Measurements from ENCODE around the gene DNAH2.
A peak's percentile ranks its signal among the peaks of the same experiment; 100 is the strongest.
"Not testable (repeated sequence)": the region's sequence is repeated elsewhere in the genome, so short reads cannot be mapped to it uniquely, and the experiment has no call there.

The DNAH2 gene

GRCh38 chr17:7854851-7855659 is 137.5 kb downstream of the DNAH2 start, which contains the start of gene TMEM88:
Gene TMEM88, plus strand, starts transcription at chr17:7855066. Its CDS starts 9 bp downstream, at chr17:7855075.
- no peak for FAIRE-seq

GRCh38 chr17:7855660-7856010 is 138.1 kb downstream of the DNAH2 start:
- no peak for FAIRE-seq

- FAIRE-seq = no peak
Measured at GRCh38 chr17:7856011-7856810, 138.7 kb downstream of the DNAH2 start.

- peak; percentile 98 for FAIRE-seq
Measured at GRCh38 chr17:7856811-7857712, 139.5 kb downstream of the DNAH2 start, which contains the start of gene NAA38. Gene NAA38, minus strand, starts transcription at chr17:7857559. Its CDS starts 96 bp downstream, at chr17:7857463.

GRCh38 chr17:7857713-7858521 is 140.4 kb downstream of the DNAH2 start, which contains the start of gene CYB5D1:
Gene CYB5D1, plus strand, starts transcription at chr17:7858003. Its CDS starts 132 bp downstream, at chr17:7858135.
- no peak for FAIRE-seq

GRCh38 chr17:7858522-7858810 is 140.9 kb downstream of the DNAH2 start:
- no peak for FAIRE-seq

- no peak for FAIRE-seq
Measured at GRCh38 chr17:7859028-7859427, 141.5 kb downstream of the DNAH2 start.

- peak; percentile 84 for FAIRE-seq
Measured at GRCh38 chr17:7862692-7863437, 145.3 kb downstream of the DNAH2 start.

- FAIRE-seq = not testable (repeated sequence)
Measured at GRCh38 chr17:7864384-7864783, 146.8 kb downstream of the DNAH2 start.

GRCh38 chr17:7864995-7865650 is 147.6 kb downstream of the DNAH2 start:
- FAIRE-seq = no peak

GRCh38 chr17:7867881-7868329 is 150.4 kb downstream of the DNAH2 start:
- FAIRE-seq = no peak

- no peak for FAIRE-seq
Measured at GRCh38 chr17:7873051-7873450, 155.5 kb downstream of the DNAH2 start.

GRCh38 chr17:7875804-7876370 is 158.3 kb downstream of the DNAH2 start:
- no peak for FAIRE-seq

GRCh38 chr17:7878234-7878633 is 160.7 kb downstream of the DNAH2 start:
- FAIRE-seq = no peak

GRCh38 chr17:7880076-7880868 is 162.7 kb downstream of the DNAH2 start:
- no peak for FAIRE-seq

- FAIRE-seq = no peak
Measured at GRCh38 chr17:7881276-7882054, 163.9 kb downstream of the DNAH2 start.

GRCh38 chr17:7882068-7882467 is 164.5 kb downstream of the DNAH2 start:
- no peak for FAIRE-seq

GRCh38 chr17:7882629-7883028 is 165.1 kb downstream of the DNAH2 start:
- FAIRE-seq = no peak
